DND-41 (cell line): ENCODE results near the gene C5orf52.

Source experiments
- ATAC-seq: fragments of 200-7000 bp; cut with Tn5 transposase; 3 replicates; pipeline ENCODE4 v1.9.1; 2021; ENCODE audit warnings: low read depth; ENCODE audit not compliant: insufficient read depth
- DNase-seq: peaks from one replicate; pipeline ENCODE4 v3.0.0-alpha.2; 2020
- H2AFZ ChIP-seq: 2 replicates; pipeline ENCODE4 v1.6.0; 2012; ENCODE audit warnings: low read depth, low read length
- H3K27ac ChIP-seq: 2 replicates; pipeline ENCODE4 v1.5.1; 2012; ENCODE audit warnings: low read length, inconsistent platforms
- H3K27me3 ChIP-seq: fragments of 200-600 bp; sonication (generic); 2 replicates; pipeline ENCODE4 v1.6.0; 2012; ENCODE audit warnings: low read length, mild to moderate bottlenecking, inconsistent platforms; ENCODE audit not compliant: insufficient read depth, poor library complexity
- H3K36me3 ChIP-seq: 2 replicates; pipeline ENCODE4 v1.5.1; 2012; ENCODE audit warnings: low read length, inconsistent platforms; ENCODE audit not compliant: insufficient read depth
- H3K4me1 ChIP-seq: 2 replicates; pipeline ENCODE4 v1.5.1; 2012; ENCODE audit warnings: mild to moderate bottlenecking, low read length; ENCODE audit not compliant: insufficient read depth
- H3K4me2 ChIP-seq: 2 replicates; pipeline ENCODE4 v1.6.0; 2012; ENCODE audit warnings: mild to moderate bottlenecking, moderate library complexity, low read length, inconsistent platforms; ENCODE audit not compliant: insufficient read depth
- H3K4me3 ChIP-seq, 2 experiments: fragments of 200-600 bp in 1 of 2; shearing (Covaris generic) in 1 of 2; 2 replicates each; pipeline ENCODE4 v1.5.1; 2012 to 2016; ENCODE audit warnings: inconsistent platforms in 2 of 2, low read length in 2 of 2, mild to moderate bottlenecking in 2 of 2, low read depth in 1 of 2, moderate library complexity in 1 of 2
- H3K79me2 ChIP-seq: 2 replicates; pipeline ENCODE4 v1.6.0; 2012; ENCODE audit warnings: low read length, inconsistent platforms; ENCODE audit not compliant: insufficient read depth
- H3K9ac ChIP-seq: 2 replicates; pipeline ENCODE4 v1.6.0; 2012; ENCODE audit warnings: low read depth, mild to moderate bottlenecking, inconsistent platforms, low read length, moderate library complexity
- H3K9me3 ChIP-seq: 2 replicates; pipeline ENCODE4 v1.5.1; 2012; ENCODE audit warnings: low read length, moderate library complexity, mild to moderate bottlenecking, inconsistent platforms; ENCODE audit not compliant: insufficient read depth, severe bottlenecking
- H4K20me1 ChIP-seq: 2 replicates; pipeline ENCODE4 v1.6.0; 2012; ENCODE audit warnings: low read length; ENCODE audit not compliant: insufficient read depth
- EZH2 ChIP-seq: IDR thresholded peaks from 3 replicates; pipeline ENCODE4 v1.6.1; 2012; ENCODE audit warnings: borderline replicate concordance, low read depth, mild to moderate bottlenecking, moderate library complexity, low read length, inconsistent platforms; ENCODE audit not compliant: severe bottlenecking
- TF ChIP-seq, protein P1 (sequence below): IDR thresholded peaks from 2 replicates; pipeline ENCODE4 v1.5.1; 2012; ENCODE audit warnings: borderline replicate concordance, low read length, moderate library complexity, mild to moderate bottlenecking; ENCODE audit not compliant: poor library complexity, severe bottlenecking; ENCODE audit errors: extremely low read depth

The C5orf52 gene

DNA sequence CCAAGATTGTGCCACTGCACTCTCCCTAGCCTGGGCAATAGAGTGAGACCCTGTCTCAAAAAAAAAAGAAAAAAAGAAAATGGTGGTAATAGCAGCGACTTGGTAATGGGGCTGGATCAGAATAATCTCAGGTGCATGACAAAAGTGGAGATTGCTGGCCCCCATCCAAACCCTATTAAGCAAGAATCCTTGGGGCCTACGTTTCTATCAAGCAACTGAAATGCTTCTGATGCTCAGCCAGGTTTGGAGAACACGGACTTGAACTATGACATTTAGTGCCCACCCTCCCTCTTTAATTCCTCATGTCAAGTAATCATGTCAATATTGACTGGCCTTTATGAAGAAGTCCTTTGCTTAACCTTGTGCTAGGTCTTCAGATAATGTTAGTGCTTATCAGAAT lies 6.6 kb downstream of the C5orf52 start:
- Histone ChIP-seq H3K4me3 (no peak overlapping the region), H3K79me2 (no peaks in the 10 kb centered on the region), H3K9ac (no peak overlapping the region), H3K4me2 (no peak overlapping the region), H3K9me3 (no peaks in the 10 kb centered on the region), H3K27me3 (no peaks in the 10 kb centered on the region), H3K36me3 (no peaks in the 10 kb centered on the region), H3K27ac (no peak overlapping the region), H4K20me1 (no peaks in the 10 kb centered on the region), H2AFZ (no peak overlapping the region), H3K4me1 (no peaks in the 10 kb centered on the region)
- no peak for TF ChIP-seq EZH2
- TF ChIP-seq, protein P1, sequence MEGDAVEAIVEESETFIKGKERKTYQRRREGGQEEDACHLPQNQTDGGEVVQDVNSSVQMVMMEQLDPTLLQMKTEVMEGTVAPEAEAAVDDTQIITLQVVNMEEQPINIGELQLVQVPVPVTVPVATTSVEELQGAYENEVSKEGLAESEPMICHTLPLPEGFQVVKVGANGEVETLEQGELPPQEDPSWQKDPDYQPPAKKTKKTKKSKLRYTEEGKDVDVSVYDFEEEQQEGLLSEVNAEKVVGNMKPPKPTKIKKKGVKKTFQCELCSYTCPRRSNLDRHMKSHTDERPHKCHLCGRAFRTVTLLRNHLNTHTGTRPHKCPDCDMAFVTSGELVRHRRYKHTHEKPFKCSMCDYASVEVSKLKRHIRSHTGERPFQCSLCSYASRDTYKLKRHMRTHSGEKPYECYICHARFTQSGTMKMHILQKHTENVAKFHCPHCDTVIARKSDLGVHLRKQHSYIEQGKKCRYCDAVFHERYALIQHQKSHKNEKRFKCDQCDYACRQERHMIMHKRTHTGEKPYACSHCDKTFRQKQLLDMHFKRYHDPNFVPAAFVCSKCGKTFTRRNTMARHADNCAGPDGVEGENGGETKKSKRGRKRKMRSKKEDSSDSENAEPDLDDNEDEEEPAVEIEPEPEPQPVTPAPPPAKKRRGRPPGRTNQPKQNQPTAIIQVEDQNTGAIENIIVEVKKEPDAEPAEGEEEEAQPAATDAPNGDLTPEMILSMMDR, result no peak
- ATAC-seq, result no peak
- no peak for DNase-seq

DNA sequence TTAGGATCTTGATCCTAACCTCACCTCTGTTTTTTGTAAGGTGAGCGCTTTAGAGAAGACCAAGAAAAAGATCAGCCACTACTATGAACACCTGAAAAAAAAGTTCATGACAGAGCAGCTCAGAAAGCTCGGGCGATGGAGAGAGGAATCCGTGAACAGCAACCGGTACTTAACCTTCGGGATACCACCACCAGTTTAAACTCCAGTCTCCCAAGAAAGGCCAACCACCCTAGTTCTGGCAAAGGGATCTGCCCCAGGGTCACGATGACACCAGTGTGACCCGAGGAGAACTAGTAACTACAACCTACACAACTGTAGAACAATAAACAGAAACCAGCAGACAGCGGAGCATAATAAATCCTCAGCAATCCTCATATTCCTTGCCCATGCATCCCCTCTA lies 8.5 kb downstream of the C5orf52 start:
- Histone ChIP-seq H3K4me2 (no peak overlapping the region), H3K27ac (no peak overlapping the region), H3K4me3 (no peak overlapping the region), H3K36me3 (no peaks in the 10 kb centered on the region), H3K9ac (no peak overlapping the region), H3K9me3 (no peaks in the 10 kb centered on the region), H3K27me3 (no peaks in the 10 kb centered on the region), H3K79me2 (no peaks in the 10 kb centered on the region), H4K20me1 (no peaks in the 10 kb centered on the region), H3K4me1 (no peaks in the 10 kb centered on the region), H2AFZ (no peak overlapping the region)
- DNase-seq (no peak), ATAC-seq (no peak)
- TF ChIP-seq EZH2, result no peak
- TF ChIP-seq, protein P1, result no peak

DNA sequence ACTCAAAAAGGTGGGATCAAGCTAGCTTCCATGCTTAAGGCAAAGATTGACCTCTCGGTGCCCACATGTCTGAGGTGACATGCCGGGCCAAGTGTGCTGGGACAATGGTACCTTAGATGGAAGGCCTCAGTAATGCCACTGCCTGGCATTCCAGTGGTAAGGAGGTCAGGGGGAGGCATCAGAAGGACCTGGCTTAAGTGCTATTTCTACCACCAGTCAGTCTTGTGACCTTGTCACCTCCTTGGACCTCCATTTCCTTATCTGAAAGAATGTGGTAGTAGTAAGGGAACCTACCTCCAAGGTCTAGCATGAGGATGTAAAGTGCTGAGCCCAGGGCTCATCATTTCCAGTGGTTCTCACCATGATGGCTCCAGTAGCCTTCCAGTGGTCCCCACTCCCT lies 8.9 kb downstream of the C5orf52 start:
- H3K4me2 ChIP-seq, result no peak overlapping the region
- no peaks in the 10 kb centered on the region for H3K9me3 ChIP-seq
- H3K27me3 ChIP-seq, result no peaks in the 10 kb centered on the region
- H3K79me2 ChIP-seq, result no peaks in the 10 kb centered on the region
- ATAC-seq (no peak), DNase-seq (no peak)
- H3K36me3 ChIP-seq, result no peaks in the 10 kb centered on the region
- no peak overlapping the region for H3K27ac ChIP-seq
- TF ChIP-seq, protein P1, result no peak
- no peak for TF ChIP-seq EZH2
- H3K9ac ChIP-seq, result no peak overlapping the region
- no peaks in the 10 kb centered on the region for H4K20me1 ChIP-seq
- no peaks in the 10 kb centered on the region for H3K4me1 ChIP-seq
- 0 out of 2 replicates have a peak overlapping the region, but pooled peaks have one; percentile 1 for H2AFZ ChIP-seq
- no peak overlapping the region for H3K4me3 ChIP-seq

DNA sequence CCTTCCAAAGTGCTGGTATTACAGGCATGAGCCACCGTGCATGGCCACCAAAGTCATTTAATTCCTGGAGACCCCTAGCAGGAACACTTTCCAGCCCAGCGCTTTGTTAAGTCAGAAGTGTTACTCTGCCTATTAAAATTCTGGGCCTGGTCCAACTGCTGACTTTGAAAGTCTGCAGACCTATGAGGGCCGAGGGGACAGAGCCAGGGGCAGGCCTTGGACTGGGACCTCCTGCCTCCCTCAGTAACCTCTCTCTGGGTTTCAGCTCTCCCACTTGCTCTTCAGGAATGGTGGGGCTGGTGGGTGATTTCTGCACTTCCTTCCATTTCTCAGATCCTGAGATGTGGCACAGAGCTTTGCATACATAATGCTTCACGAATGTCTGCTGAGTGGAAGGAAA lies 9.7 kb downstream of the C5orf52 start:
- ATAC-seq (no peak), DNase-seq (no peak)
- H3K9me3 ChIP-seq, result no peaks in the 10 kb centered on the region
- no peaks in the 10 kb centered on the region for H3K36me3 ChIP-seq
- H3K27me3 ChIP-seq, result no peaks in the 10 kb centered on the region
- TF ChIP-seq EZH2, result no peak
- TF ChIP-seq, protein P1, result no peak
- H4K20me1 ChIP-seq, result no peaks in the 10 kb centered on the region
- no peaks in the 10 kb centered on the region for H3K79me2 ChIP-seq
- no peak overlapping the region for H3K27ac ChIP-seq
- H2AFZ ChIP-seq, result no peak overlapping the region
- no peak overlapping the region for H3K9ac ChIP-seq
- H3K4me2 ChIP-seq, result no peak overlapping the region
- H3K4me3 ChIP-seq, result no peak overlapping the region
- H3K4me1 ChIP-seq, result no peaks in the 10 kb centered on the region
